SK-N-DZ (cell line): Measurements from ENCODE around the gene MYO5A.

Source experiments
- DNase-seq: peaks from one replicate; pipeline ENCODE4 v3.0.0-alpha.2; 2015; ENCODE audit warnings: low spot score

The MYO5A gene

GRCh38 chr15:52362497-52362896 lies 166.2 kb downstream of the MYO5A start:
- DNase-seq: no peak

- DNase-seq: no peak
These were observed 166.6 kb downstream of the MYO5A start for GRCh38 chr15:52361975-52362494.

- DNase-seq: no peak
These were observed 167.2 kb downstream of the MYO5A start for GRCh38 chr15:52361494-52361893.

GRCh38 chr15:52360229-52361203 lies 168.2 kb downstream of the MYO5A start:
- DNase-seq: no peak

GRCh38 chr15:52359722-52360121 lies 169.0 kb downstream of the MYO5A start:
- no peak for DNase-seq

GRCh38 chr15:52357949-52358348 lies 170.7 kb downstream of the MYO5A start:
- no peak for DNase-seq

GRCh38 chr15:52352086-52352485 lies 176.6 kb downstream of the MYO5A start:
- DNase-seq: no peak

- DNase-seq: no peak
These were observed 177.3 kb downstream of the MYO5A start for GRCh38 chr15:52351206-52351908.

GRCh38 chr15:52350423-52350822 lies 178.3 kb downstream of the MYO5A start:
- no peak for DNase-seq

- peak; percentile 12 for DNase-seq
These were observed 179.5 kb downstream of the MYO5A start for GRCh38 chr15:52349052-52349700.

GRCh38 chr15:52348056-52348745 lies 180.5 kb downstream of the MYO5A start:
- no peak for DNase-seq

- no peak for DNase-seq
These were observed 184.1 kb downstream of the MYO5A start for GRCh38 chr15:52344592-52344991.

GRCh38 chr15:52343831-52344230 lies 184.8 kb downstream of the MYO5A start:
- no peak for DNase-seq

- DNase-seq: no peak
These were observed 188.6 kb downstream of the MYO5A start for GRCh38 chr15:52340093-52340492.

- DNase-seq: no peak
These were observed 189.8 kb downstream of the MYO5A start for GRCh38 chr15:52338891-52339290.

GRCh38 chr15:52338058-52338457 lies 190.6 kb downstream of the MYO5A start:
- DNase-seq: no peak

- no peak for DNase-seq
These were observed 191.4 kb downstream of the MYO5A start for GRCh38 chr15:52337198-52337853.

GRCh38 chr15:52336529-52336928 lies 192.2 kb downstream of the MYO5A start:
- no peak for DNase-seq

- no peak for DNase-seq
These were observed 194.1 kb downstream of the MYO5A start for GRCh38 chr15:52334491-52335160.
